K562 (cell line): Measurements from ENCODE around the gene AGBL1. TPM values are rescaled to one million over a fixed set of nuclear protein-coding genes. Genes with fewer than 3 reads are reported as not detected.

Experiments
- ATAC-seq: fragments of 200-7000 bp; cut with Tn5 transposase; 3 replicates; pipeline ENCODE4 v1.9.1; 2020; ENCODE audit warnings: moderate library complexity
- BruUV-seq: library from RNA; stranded (reverse); fragments of 400-500 nt; replicated peaks from 2 replicates; lab custom pipeline; 2021; lab: Mats Ljungman, UMichigan
- CTCF ChIA-PET: fragments of 300-600 bp; formaldehyde crosslinking; extraction: SDS; loops from one replicate; lab custom pipeline; 2021; ENCODE audit warnings: low intra/inter-chr PET ratio; lab: Yijun Ruan, JAX
- POLR2A ChIA-PET: fragments of 300-600, 350-650 bp; sonication (Branson Sonifier 250); formaldehyde crosslinking; extraction: SDS; loops from one replicate; lab custom pipeline; 2021; ENCODE audit warnings: antibody characterized with exemption, inconsistent platforms; lab: Yijun Ruan, JAX
- DNase-seq, 4 experiments: peaks; one replicate each; pipeline versions ENCODE4 v3.0.0 to v3.0.0-alpha.2; 2011 to 2018; ENCODE audit warnings: low spot score in 3 of 4, mixed read lengths in 3 of 4; ENCODE audit errors: extremely low read depth in 1 of 4
- FAIRE-seq: peaks from 2 replicates; lab custom pipeline; 2011; peaks lifted over from hg19 to GRCh38; lab: Jason Lieb, UNC
- H2AFZ ChIP-seq: 2 replicates; pipeline ENCODE4 v1.6.0; 2011; ENCODE audit warnings: low read depth, low read length, control low read depth, inconsistent platforms
- H3K27ac ChIP-seq: fragments of 200-600 bp; 3 replicates; pipeline ENCODE4 v1.8.0; 2011; ENCODE audit warnings: low read depth, mild to moderate bottlenecking, control low read depth, inconsistent platforms, low read length, moderate library complexity, mixed read lengths; ENCODE audit errors: extremely low read depth
- H3K27me3 ChIP-seq, 2 experiments: fragments of 300-600 bp in 1 of 2; 2 replicates in 1 of 2; 3 replicates in 1 of 2; pipeline versions ENCODE4 v1.6.0 to v1.8.0; 2011; ENCODE audit warnings: inconsistent platforms in 2 of 2, low read length in 2 of 2, mild to moderate bottlenecking in 1 of 2, mixed read lengths in 1 of 2, moderate library complexity in 1 of 2; ENCODE audit not compliant: control insufficient read depth in 2 of 2, insufficient read depth in 2 of 2
- H3K36me3 ChIP-seq: fragments of 300-600 bp; 3 replicates; pipeline ENCODE4 v1.8.0; 2011; ENCODE audit warnings: mild to moderate bottlenecking, low read length, inconsistent platforms; ENCODE audit not compliant: control insufficient read depth, insufficient read depth
- H3K4me1 ChIP-seq, 2 experiments: fragments of 200-600 bp in 1 of 2; replicated peaks in 1 of 2; 2 replicates in 1 of 2; 3 replicates in 1 of 2; pipeline versions ENCODE4 v1.5.1 to v1.8.0; 2011; ENCODE audit warnings: inconsistent platforms in 2 of 2, low read length in 2 of 2, mild to moderate bottlenecking in 1 of 2, mixed read lengths in 1 of 2, moderate library complexity in 1 of 2; ENCODE audit not compliant: control insufficient read depth in 2 of 2, insufficient read depth in 2 of 2
- H3K4me2 ChIP-seq: 2 replicates; pipeline ENCODE4 v1.6.1; 2011; ENCODE audit warnings: low read length, control low read depth, inconsistent platforms, mixed read lengths; ENCODE audit not compliant: insufficient read depth
- H3K4me3 ChIP-seq: fragments of 200-600 bp; sonication (generic), shearing (Covaris generic); 2 replicates; pipeline ENCODE4 v1.5.1; 2016; ENCODE audit warnings: control low read depth, inconsistent platforms
- H3K79me2 ChIP-seq: fragments of 200-600 bp; 3 replicates; pipeline ENCODE4 v1.8.0; 2011; ENCODE audit warnings: low read length, inconsistent platforms; ENCODE audit not compliant: control insufficient read depth, insufficient read depth
- H3K9ac ChIP-seq, 2 experiments: 2 replicates each; pipeline versions ENCODE4 v1.6.0 to v1.6.1; 2011; ENCODE audit warnings: low read depth in 2 of 2, low read length in 2 of 2, control low read depth in 1 of 2, inconsistent platforms in 1 of 2, mild to moderate bottlenecking in 1 of 2, mixed read lengths in 1 of 2; ENCODE audit not compliant: insufficient read depth in 1 of 2
- H3K9me1 ChIP-seq: one replicate; pipeline ENCODE4 v1.6.0; 2011; ENCODE audit warnings: inconsistent platforms, mild to moderate bottlenecking, low read length, moderate library complexity; ENCODE audit not compliant: control insufficient read depth, insufficient read depth
- H3K9me3 ChIP-seq: replicated peaks from 2 replicates; pipeline ENCODE4 v1.5.1; 2011; ENCODE audit warnings: low read depth, low read length, inconsistent platforms; ENCODE audit not compliant: control insufficient read depth, insufficient read depth
- H4K20me1 ChIP-seq: replicated peaks from 2 replicates; pipeline ENCODE4 v1.6.1; 2011; ENCODE audit warnings: low read length, inconsistent platforms, mixed read lengths; ENCODE audit not compliant: control insufficient read depth, insufficient read depth
- DIDO1 ChIP-seq: fragments of 450-650 bp; IDR thresholded peaks from 2 replicates; pipeline ENCODE4 v1.6.1; 2016; ENCODE audit warnings: low read depth, missing biosample characterization, missing genetic modification characterization
- ETV5 ChIP-seq: sonication (generic); formaldehyde crosslinking; IDR thresholded peaks from 2 replicates; pipeline ENCODE4 v1.4.0; 2020; ENCODE audit warnings: low read depth, mild to moderate bottlenecking, missing genetic modification reagents
- FOXJ2 ChIP-seq: fragments of 200-800 bp; sonication (Bioruptor generic); IDR thresholded peaks from 2 replicates; pipeline ENCODE4 v1.6.1; 2016; ENCODE audit warnings: missing genetic modification characterization, missing compliant biosample characterization
- FOXO4 ChIP-seq: fragments of 450-650 bp; formaldehyde crosslinking; IDR thresholded peaks from 2 replicates; pipeline ENCODE4 v1.4.0; 2020; ENCODE audit warnings: mild to moderate bottlenecking, moderate library complexity
- GABPB1 ChIP-seq: sonication (generic); formaldehyde crosslinking; IDR thresholded peaks from 2 replicates; pipeline ENCODE4 v1.8.0; 2022; ENCODE audit warnings: mild to moderate bottlenecking, missing genetic modification reagents
- KLF10 ChIP-seq: fragments of 250-450 bp; sonication (Bioruptor Pico); IDR thresholded peaks from 2 replicates; pipeline ENCODE4 v1.6.1; 2021; ENCODE audit warnings: matching md5 sums
- MLX ChIP-seq, 2 experiments: fragments of 450-650 bp in 1 of 2; sonication (generic) in 1 of 2; formaldehyde crosslinking; conservative IDR thresholded peaks; 2 replicates each; pipeline versions ENCODE4 v1.4.0 to v1.8.1; 2020 to 2022; ENCODE audit warnings: mild to moderate bottlenecking in 1 of 2, missing genetic modification reagents in 1 of 2
- PHF21A ChIP-seq: fragments of 450-650 bp; IDR thresholded peaks from 2 replicates; pipeline ENCODE4 v1.6.1; 2017; ENCODE audit warnings: low read depth, borderline replicate concordance
- POU5F1 ChIP-seq: fragments of 150-350 bp; IDR thresholded peaks from 2 replicates; pipeline ENCODE4 v1.6.1; 2014; ENCODE audit warnings: borderline replicate concordance, low read length, low read depth, mild to moderate bottlenecking; ENCODE audit not compliant: partially characterized antibody
- SIRT6 ChIP-seq: IDR thresholded peaks from one replicate; pipeline ENCODE4 v1.6.1; 2012; ENCODE audit warnings: low read depth, mild to moderate bottlenecking, control low read depth, inconsistent platforms, low read length, moderate library complexity
- SMARCB1 ChIP-seq: IDR thresholded peaks from 2 replicates; pipeline ENCODE4 v1.6.1; 2011; ENCODE audit warnings: improper control_type of control experiment, low read depth; ENCODE audit not compliant: insufficient read length
- YY1 ChIP-seq, 3 experiments: IDR thresholded peaks; 2 replicates each; pipeline ENCODE4 v1.6.1; 2011; ENCODE audit warnings: low read length in 2 of 3, mild to moderate bottlenecking in 2 of 3, moderate library complexity in 2 of 3, borderline replicate concordance in 1 of 3, control low read depth in 1 of 3, low read depth in 1 of 3; ENCODE audit not compliant: insufficient read depth in 3 of 3, insufficient replicate concordance in 2 of 3, control insufficient read depth in 1 of 3, insufficient read length in 1 of 3; ENCODE audit errors: extremely low read depth in 1 of 3
- ZKSCAN3 ChIP-seq: fragments of 250-450 bp; sonication (Bioruptor Pico); IDR thresholded peaks from 2 replicates; pipeline ENCODE4 v1.4.0; 2020
- ZNF561 ChIP-seq: fragments of 450-650 bp; formaldehyde crosslinking; conservative IDR thresholded peaks from 2 replicates; pipeline ENCODE4 v1.4.0; 2020; ENCODE audit warnings: mild to moderate bottlenecking, moderate library complexity
- ZNF696 ChIP-seq: fragments of 250-450 bp; sonication (Bioruptor Pico); conservative IDR thresholded peaks from 2 replicates; pipeline ENCODE4 v1.4.0; 2020; ENCODE audit warnings: mild to moderate bottlenecking, moderate library complexity
- WGBS: fragments of 100-300 bp; shearing (Covaris generic); methylation state at CpG from one replicate; pipeline ENCODE4 v1.1.6; 2016; ENCODE audit warnings: low coverage, mixed read lengths; ENCODE audit not compliant: insufficient coverage; ENCODE audit errors: missing lambda C conversion rate; 5-methylcytosine and 5-hydroxymethylcytosine counted together
- in situ Hi-C: fragments of 300-500 bp; cut with MboI; formaldehyde crosslinking; loops from 4 replicates; pipeline ENCODE4 v1.15.0; 2018; ENCODE audit warnings: inconsistent platforms, mixed read lengths
- intact Hi-C: fragments of 100-400 bp; cut with micrococcal nuclease; formaldehyde crosslinking; loops from 2 replicates; pipeline ENCODE4 v1.14.2; 2022
- polyA plus RNA-seq, 8 experiments: library from polyadenylated mRNA; depleted of rRNA in 4 of 8; stranded (reverse) in 5 of 8; unstranded in 3 of 8; fragments of >200 nt; fragmentation: Nextera tagmentation in 2 of 8; fragmentation: Illumina TruSeq in 1 of 8; extraction: Ambion mirVana in 2 of 8; extraction: Trizol in 1 of 8; gene quantifications; 2 replicates each; pipeline versions ENCODE4 v1.2.1 to v1.2.3, GENCODE V29; 2011 to 2014; ENCODE audit warnings: inconsistent platforms in 1 of 8, missing spikeins in 1 of 8
- total RNA-seq, 7 experiments: library from RNA; depleted of rRNA in 6 of 7; stranded (reverse); fragments of >200 nt in 6 of 7; fragmentation: Illumina TruSeq in 2 of 7; extraction: Trizol in 2 of 7; gene quantifications; 2 replicates each; pipeline versions ENCODE4 v1.2.1 to v1.2.3, GENCODE V29; 2011 to 2021; ENCODE audit warnings: low replicate concordance in 1 of 7
- TF ChIP-seq, protein P1 (sequence below): fragments of 250-450 bp; sonication (Bioruptor Pico); IDR thresholded peaks from 2 replicates; pipeline ENCODE4 v1.5.0; 2021

The AGBL1 gene
- total and polyA plus RNA-seq, 9 of the 15 experiments (the other 6 are each of a cell fraction or from before 2014, with no cell fraction given), result not detected

GRCh38 chr15:86912661-86913060 lies 833.0 kb downstream of the AGBL1 start (continued):
- no peak for TF ChIP-seq SMARCB1
- no peak for TF ChIP-seq PHF21A
- no peak for TF ChIP-seq ETV5 (CRISPR knock-in tag)
- no peak for TF ChIP-seq SIRT6
- no peak for TF ChIP-seq DIDO1 (tag)
- no peak for TF ChIP-seq GABPB1
- TF ChIP-seq, protein P1, sequence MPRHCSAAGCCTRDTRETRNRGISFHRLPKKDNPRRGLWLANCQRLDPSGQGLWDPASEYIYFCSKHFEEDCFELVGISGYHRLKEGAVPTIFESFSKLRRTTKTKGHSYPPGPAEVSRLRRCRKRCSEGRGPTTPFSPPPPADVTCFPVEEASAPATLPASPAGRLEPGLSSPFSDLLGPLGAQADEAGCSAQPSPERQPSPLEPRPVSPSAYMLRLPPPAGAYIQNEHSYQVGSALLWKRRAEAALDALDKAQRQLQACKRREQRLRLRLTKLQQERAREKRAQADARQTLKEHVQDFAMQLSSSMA (CRISPR knock-in tag), result no peak
- TF ChIP-seq ZNF696 (CRISPR knock-in tag), result no peak

- ATAC-seq (no peak; the same call in 2 of the 3 replicates), DNase-seq (peak; percentile 7 to 22 (median 16)), FAIRE-seq (no peak)
- in situ Hi-C loops (loop anchor here (25.0 kb wide), 1 partner anchor 1321 kb away; no protein-coding TSS in a partner anchor), intact Hi-C loops (loop anchor here (5.0 to 10.0 kb wide), 3 partner anchors 1061 to 1536 kb away; no protein-coding TSS in a partner anchor)
- Histone ChIP-seq H3K36me3 (no peaks in the 10 kb centered on the region), H3K27me3 (no peaks in the 10 kb centered on the region), H3K79me2 (no peaks in the 10 kb centered on the region), H3K4me1 (no peaks in the 10 kb centered on the region), H2AFZ (no peak overlapping the region), H3K4me3 (no peak overlapping the region), H3K9me3 (no peaks in the 10 kb centered on the region), H3K9me1 (no peaks in the 10 kb centered on the region), H4K20me1 (no peaks in the 10 kb centered on the region), H3K9ac (no peak overlapping the region), H3K4me2 (no peak overlapping the region), H3K27ac (no peak overlapping the region)
- CTCF ChIA-PET, result no interaction called here
- WGBS, result 2% methylated on average over 12 of the region's 12 CpGs
- POLR2A ChIA-PET, result no interaction called here
- BruUV-seq, result no TSS peak
- TF ChIP-seq ZNF561 (CRISPR knock-in tag), result no peak
- TF ChIP-seq MLX (CRISPR knock-in tag; conservative IDR thresholded peaks at IDR 0.05), result no peak
- TF ChIP-seq ZKSCAN3 (CRISPR knock-in tag), result no peak
- TF ChIP-seq FOXO4 (CRISPR knock-in tag), result no peak
- no peak for TF ChIP-seq FOXJ2 (tag)
- no peak for TF ChIP-seq YY1 (IDR thresholded peaks at IDR 0.05; ENCODE audit: borderline replicate concordance in 1 of 3, control insufficient read depth in 1 of 3, extremely low read depth in 1 of 3, insufficient read depth in 3 of 3, insufficient read length in 1 of 3, insufficient replicate concordance in 2 of 3, low read depth in 1 of 3, low read length in 2 of 3)
- no peak for TF ChIP-seq POU5F1
- TF ChIP-seq KLF10 (CRISPR knock-in tag), result no peak
These were observed 836.2 kb downstream of the AGBL1 start for GRCh38 chr15:86915811-86916331.
